Spleen (tissue), 7 donors: ENCODE results near the gene CMA1.
"Not testable (repeated sequence)": the region's sequence is repeated elsewhere in the genome, so short reads cannot be mapped to it uniquely, and the experiment has no call there.

Experiments
- POLR2A ChIP-seq, 3 donors: fragments of 450-650 bp; IDR thresholded peaks; one replicate each; pipeline ENCODE4 v1.5.1; 2017; ENCODE audit warnings: antibody characterized with exemption in 3 of 3, mild to moderate bottlenecking in 1 of 3
- POLR2AphosphoS5 ChIP-seq, 3 donors: sonication (generic); formaldehyde crosslinking; IDR thresholded peaks; one replicate each; pipeline ENCODE4 v1.5.1; 2017; ENCODE audit warnings: antibody characterized with exemption in 3 of 3
- TF ChIP-seq, protein P1 (sequence below), 11 experiments: fragments of 200-600 bp in 7 of 11; fragments of 450-650 bp in 4 of 11; sonication (generic) in 4 of 11; IDR thresholded peaks in 8 of 11; conservative IDR thresholded peaks in 3 of 11; 1 replicate in 7 of 11; 2 replicates in 4 of 11; pipeline versions ENCODE4 v1.4.0 to v1.8.0; 2016 to 2021; ENCODE audit warnings: antibody characterized with exemption in 11 of 11, inconsistent platforms in 4 of 11, mild to moderate bottlenecking in 1 of 11
- donor health status: DM: no; HTN: no; CAD: no; lungs with moderate emphysema.
- donor health status: DM: no; HTN: no; CAD: no.
- donor health status: DM: no; HTN: no; CAD: no.

GRCh38 chr14:24482699-24483303 lies 25.3 kb downstream of the CMA1 start:
- TF ChIP-seq POLR2AphosphoS5, POLR2A (IDR thresholded peaks at IDR 0.05): not testable (repeated sequence)
- TF ChIP-seq, protein P1, sequence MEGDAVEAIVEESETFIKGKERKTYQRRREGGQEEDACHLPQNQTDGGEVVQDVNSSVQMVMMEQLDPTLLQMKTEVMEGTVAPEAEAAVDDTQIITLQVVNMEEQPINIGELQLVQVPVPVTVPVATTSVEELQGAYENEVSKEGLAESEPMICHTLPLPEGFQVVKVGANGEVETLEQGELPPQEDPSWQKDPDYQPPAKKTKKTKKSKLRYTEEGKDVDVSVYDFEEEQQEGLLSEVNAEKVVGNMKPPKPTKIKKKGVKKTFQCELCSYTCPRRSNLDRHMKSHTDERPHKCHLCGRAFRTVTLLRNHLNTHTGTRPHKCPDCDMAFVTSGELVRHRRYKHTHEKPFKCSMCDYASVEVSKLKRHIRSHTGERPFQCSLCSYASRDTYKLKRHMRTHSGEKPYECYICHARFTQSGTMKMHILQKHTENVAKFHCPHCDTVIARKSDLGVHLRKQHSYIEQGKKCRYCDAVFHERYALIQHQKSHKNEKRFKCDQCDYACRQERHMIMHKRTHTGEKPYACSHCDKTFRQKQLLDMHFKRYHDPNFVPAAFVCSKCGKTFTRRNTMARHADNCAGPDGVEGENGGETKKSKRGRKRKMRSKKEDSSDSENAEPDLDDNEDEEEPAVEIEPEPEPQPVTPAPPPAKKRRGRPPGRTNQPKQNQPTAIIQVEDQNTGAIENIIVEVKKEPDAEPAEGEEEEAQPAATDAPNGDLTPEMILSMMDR (IDR thresholded peaks at IDR 0.05 in 8 of 11, conservative IDR thresholded peaks at IDR 0.05 in 3 of 11), result not testable (repeated sequence)
